ENCODE data around the gene ACSM3. TPM values are rescaled to one million over a fixed set of nuclear protein-coding genes. Genes with fewer than 3 reads are reported as not detected.

Gene ACSM3
- total and polyA plus RNA-seq, 11 donors = 2.0 to 22.5 (median 5.0) TPM

DNA sequence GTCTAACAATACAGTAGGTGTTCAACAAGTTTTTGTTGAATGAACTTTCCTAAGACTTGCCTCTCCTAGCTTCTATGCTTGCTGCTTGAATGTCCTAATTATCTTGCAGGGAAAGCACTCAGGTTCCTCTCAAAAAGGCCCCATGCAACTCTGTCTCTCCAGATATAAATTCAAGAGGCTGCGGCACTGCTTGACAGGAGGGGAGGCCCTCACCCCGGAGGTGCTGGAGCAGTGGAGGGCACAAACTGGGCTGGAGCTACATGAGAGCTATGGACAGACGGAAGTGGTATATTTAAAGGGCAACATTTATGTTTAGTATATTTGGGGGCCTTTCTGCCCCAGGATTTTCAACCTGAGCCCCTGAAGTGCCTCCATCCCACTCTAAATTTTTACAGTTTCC lies 36.6 kb upstream of the ACSM3 start:
- no peak for DNase-seq
- peaks cover 0 to 10% (median 0%) of the 10 kb centered on the region in 9 donors for H3K36me3 ChIP-seq
- H3K9me3 ChIP-seq = no peaks in the 10 kb centered on the region
- WGBS, 4 donors = 83 to 92% (median 85%) methylated on average over 3 of the region's 3 CpGs
- H3K27ac ChIP-seq = no peak overlapping the region
- H3K4me1 ChIP-seq = no peaks in the 10 kb centered on the region
- TF ChIP-seq, protein P1, sequence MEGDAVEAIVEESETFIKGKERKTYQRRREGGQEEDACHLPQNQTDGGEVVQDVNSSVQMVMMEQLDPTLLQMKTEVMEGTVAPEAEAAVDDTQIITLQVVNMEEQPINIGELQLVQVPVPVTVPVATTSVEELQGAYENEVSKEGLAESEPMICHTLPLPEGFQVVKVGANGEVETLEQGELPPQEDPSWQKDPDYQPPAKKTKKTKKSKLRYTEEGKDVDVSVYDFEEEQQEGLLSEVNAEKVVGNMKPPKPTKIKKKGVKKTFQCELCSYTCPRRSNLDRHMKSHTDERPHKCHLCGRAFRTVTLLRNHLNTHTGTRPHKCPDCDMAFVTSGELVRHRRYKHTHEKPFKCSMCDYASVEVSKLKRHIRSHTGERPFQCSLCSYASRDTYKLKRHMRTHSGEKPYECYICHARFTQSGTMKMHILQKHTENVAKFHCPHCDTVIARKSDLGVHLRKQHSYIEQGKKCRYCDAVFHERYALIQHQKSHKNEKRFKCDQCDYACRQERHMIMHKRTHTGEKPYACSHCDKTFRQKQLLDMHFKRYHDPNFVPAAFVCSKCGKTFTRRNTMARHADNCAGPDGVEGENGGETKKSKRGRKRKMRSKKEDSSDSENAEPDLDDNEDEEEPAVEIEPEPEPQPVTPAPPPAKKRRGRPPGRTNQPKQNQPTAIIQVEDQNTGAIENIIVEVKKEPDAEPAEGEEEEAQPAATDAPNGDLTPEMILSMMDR (IDR thresholded peaks at IDR 0.05) = no peak
- intact Hi-C loops (cut with DNase I) = no loop called here
- no peak for ATAC-seq
- H3K4me3 ChIP-seq = no peak overlapping the region
- H3K27me3 ChIP-seq = no peaks in the 10 kb centered on the region

DNA sequence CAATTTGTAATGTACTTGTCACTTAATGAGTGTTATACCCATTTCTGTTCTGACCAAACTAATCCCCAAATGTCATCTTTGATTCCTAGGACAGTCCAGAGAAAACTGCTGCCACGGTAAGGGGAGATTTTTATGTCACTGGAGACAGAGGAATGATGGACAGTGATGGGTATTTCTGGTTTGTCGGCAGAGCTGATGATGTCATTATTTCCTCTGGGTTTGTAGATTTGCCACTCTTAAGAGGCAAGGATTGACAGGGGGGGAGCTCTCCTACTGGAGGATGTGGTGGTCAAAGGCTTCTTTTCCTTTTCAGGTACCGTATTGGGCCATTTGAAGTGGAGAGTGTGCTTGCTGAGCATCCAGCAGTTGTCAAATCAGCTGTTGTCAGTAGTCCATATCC lies 34.7 kb upstream of the ACSM3 start:
- TF ChIP-seq, protein P1 (IDR thresholded peaks at IDR 0.05) = no peak
- no peak for TF ChIP-seq POLR2A (IDR thresholded peaks at IDR 0.05)
- DNase-seq (no peak), ATAC-seq (no peak)
- Histone ChIP-seq H3K4me1 (no peaks in the 10 kb centered on the region), H3K27me3 (no peaks in the 10 kb centered on the region), H3K4me3 (no peak overlapping the region), H3K27ac (no peak overlapping the region), H3K9me3 (no peaks in the 10 kb centered on the region), H3K36me3 (peaks cover 0 to 17% (median 7%) of the 10 kb centered on the region in 9 donors)
- WGBS, 4 donors = 70 to 77% (median 73%) methylated on average over 3 of the region's 3 CpGs
- intact Hi-C loops (cut with DNase I) = no loop called here

DNA sequence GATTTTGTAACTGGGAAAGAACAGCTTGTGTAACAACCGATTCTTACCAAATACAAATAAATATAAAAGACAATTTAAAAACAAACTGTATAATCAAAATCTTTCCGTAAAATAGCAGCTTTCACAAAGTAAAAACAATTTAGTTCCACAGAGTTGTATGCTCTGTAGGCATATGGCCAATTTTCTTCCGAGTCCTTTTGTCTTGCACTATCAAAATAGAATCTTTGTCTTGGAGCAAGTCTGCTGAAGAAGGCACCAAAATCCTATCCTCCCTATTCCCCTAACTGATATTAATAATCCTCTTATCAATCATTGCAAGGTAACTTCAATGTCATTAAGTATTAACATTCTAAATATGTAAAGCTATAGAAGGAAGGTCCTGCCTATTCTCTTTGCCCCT lies 29.8 kb upstream of the ACSM3 start:
- Histone ChIP-seq H3K4me1 (peaks cover 0 to 10% (median 2%) of the 10 kb centered on the region in 12 donors), H3K9me3 (no peaks in the 10 kb centered on the region), H3K36me3 (peaks cover 0 to 64% (median 55%) of the 10 kb centered on the region in 9 donors), H3K4me3 (no peak overlapping the region), H3K27me3 (no peaks in the 10 kb centered on the region), H3K27ac (peak overlapping the region in 1 of 12 donors; percentile 19)
- 75 to 87% (median 81%) methylated on average over 3 of the region's 3 CpGs for WGBS, 4 donors
- DNase-seq = no peak
- ATAC-seq = no peak
- no peak for TF ChIP-seq POLR2A (IDR thresholded peaks at IDR 0.05)
- TF ChIP-seq, protein P1 (IDR thresholded peaks at IDR 0.05) = no peak
- intact Hi-C loops (cut with DNase I) = no loop called here

DNA sequence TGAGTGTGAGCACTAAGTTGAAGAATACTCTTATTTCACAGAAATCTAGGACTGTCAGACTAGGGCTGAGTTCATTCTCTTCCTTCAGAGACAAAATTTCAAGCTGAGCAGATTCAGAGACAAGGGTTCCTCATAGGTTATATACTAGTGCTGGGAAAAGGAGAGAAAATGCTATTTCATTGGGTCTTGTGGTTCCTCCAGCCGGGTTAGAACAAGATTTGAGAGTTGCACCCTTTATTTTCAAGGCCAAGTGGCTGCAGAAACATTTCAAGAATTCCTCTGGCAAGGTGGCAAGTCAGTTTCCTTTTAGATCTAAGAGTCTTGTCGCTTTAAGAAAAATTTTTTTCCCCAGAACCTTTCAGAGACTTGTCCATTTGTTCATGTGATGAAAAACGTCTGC lies 29.0 kb upstream of the ACSM3 start:
- no peaks in the 10 kb centered on the region for H3K9me3 ChIP-seq
- peaks cover 0 to 68% (median 56%) of the 10 kb centered on the region in 9 donors for H3K36me3 ChIP-seq
- no peak for ATAC-seq
- intact Hi-C loops (cut with DNase I) = no loop called here
- DNase-seq = no peak
- WGBS, 4 donors = 42 to 62% (median 55%) methylated on average over 3 of the region's 3 CpGs
- TF ChIP-seq, protein P1 (IDR thresholded peaks at IDR 0.05) = no peak
- TF ChIP-seq POLR2A (IDR thresholded peaks at IDR 0.05) = no peak
- peaks cover 0 to 17% (median 8%) of the 10 kb centered on the region in 12 donors for H3K4me1 ChIP-seq
- H3K27me3 ChIP-seq = no peaks in the 10 kb centered on the region
- H3K27ac ChIP-seq = peak overlapping the region in 1 of 12 donors; percentile 19
- no peak overlapping the region for H3K4me3 ChIP-seq
